HK-2 (cell line): ENCODE results near the gene STEAP4.
"Not testable (repeated sequence)": the region's sequence is repeated elsewhere in the genome, so short reads cannot be mapped to it uniquely, and the experiment has no call there.

Experiments
- DNase-seq: peaks from one replicate; pipeline ENCODE4 v3.0.0-alpha.2; 2018; ENCODE audit not compliant: unreplicated experiment

The STEAP4 gene

GRCh38 chr7:88312061-88312663 lies 5.5 kb upstream of the STEAP4 start:
- DNase-seq = no peak

DNA sequence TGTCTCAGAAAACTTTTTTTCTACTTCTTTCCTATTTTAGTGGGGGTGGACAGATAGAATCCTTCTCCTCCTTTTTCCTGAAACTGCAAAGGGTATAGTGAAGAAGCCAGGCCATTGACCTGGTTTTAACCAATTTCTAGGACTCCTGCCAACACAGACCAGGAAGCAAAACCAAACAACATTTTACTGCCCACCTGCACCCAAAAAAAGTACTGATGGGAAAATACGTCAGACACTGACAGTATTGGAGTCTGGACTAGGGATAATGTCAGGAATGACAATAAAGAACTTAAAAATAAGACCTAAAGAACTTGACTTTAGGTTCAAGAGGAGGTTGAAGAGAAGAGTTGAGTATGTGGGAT lies 5.0 kb upstream of the STEAP4 start:
- no peak for DNase-seq

DNA sequence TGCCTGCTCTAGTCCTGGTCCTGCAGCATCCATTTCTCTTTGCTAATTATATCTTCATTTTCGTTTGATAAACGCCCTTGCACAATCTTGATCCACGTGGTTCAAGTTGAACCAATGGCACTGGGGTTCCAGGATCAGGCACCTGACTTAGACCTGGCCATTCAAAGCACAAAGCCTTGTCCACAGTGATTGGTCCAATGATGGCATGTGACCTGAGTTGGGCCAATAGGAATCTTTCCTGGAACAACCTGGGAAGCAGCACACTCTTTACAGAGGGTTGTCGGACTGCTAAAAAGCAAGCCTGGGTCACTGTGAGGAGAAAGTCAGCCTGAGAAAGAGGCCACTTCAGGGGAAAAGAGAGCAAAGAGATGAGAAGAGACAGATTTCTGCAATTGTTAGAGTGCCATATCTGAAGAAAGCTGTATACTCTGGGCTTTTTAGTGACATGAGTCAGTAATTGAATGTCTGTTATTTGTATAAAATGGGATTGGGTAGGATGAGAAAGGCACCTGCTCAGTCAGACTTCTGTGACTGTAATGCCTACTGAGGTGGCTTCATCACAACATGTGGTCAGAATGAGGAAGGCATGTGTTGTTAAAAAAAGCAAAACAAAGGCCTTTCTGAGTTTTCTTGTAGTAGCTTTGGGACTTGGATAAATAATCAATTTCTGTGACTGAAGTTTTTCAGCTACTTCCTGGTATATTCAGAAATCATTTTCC lies 4.4 kb upstream of the STEAP4 start:
- DNase-seq = no peak

GRCh38 chr7:88309819-88310218 lies 3.1 kb upstream of the STEAP4 start:
- no peak for DNase-seq

- DNase-seq = no peak
Measured at GRCh38 chr7:88307823-88308222, 1.1 kb upstream of the STEAP4 start.

GRCh38 chr7:88307412-88307811 lies 718 bp upstream of the STEAP4 start:
- no peak for DNase-seq

- DNase-seq = no peak
Measured at GRCh38 chr7:88305044-88305443, 1.6 kb downstream of the STEAP4 start.

DNA sequence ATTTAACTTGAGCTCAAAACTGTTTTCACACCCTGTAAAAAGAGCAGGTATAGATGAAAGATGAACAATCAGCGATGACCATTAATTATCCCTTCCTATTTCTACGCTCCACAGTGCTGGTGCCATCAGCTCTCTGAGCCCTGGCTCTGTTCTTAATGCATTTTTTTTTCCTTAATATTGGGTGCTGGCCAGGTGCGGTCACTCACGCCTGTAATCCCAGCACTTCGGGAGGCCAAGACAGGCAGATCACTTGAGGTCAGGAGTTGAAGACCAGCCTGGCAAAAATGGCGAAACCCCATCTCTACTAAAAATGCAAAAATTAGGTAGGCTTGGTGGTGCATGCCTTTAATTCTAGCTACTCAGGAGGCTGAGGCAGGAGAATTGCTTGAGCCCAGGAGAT lies 4.2 kb downstream of the STEAP4 start:
- no peak for DNase-seq

DNA sequence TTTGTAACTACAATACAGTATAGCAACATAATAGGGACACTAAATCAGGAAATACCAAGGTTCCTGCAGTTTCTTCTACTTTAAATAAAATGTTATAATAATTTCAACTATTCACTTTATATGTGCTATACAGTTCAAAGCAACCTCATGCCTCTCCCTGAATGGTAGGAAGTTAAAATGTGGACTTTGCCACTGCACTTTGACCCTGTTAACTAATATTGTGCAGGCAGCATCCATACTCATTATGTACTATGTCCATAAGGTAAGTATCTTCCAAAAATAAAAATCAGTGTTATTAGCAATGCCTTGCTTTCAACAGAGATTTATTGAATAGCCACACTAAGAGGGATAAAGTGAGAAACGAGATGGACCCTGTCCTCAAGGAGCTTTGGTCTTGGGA lies 4.8 kb downstream of the STEAP4 start:
- no peak for DNase-seq

- no peak for DNase-seq
Measured at GRCh38 chr7:88300401-88300945, 6.2 kb downstream of the STEAP4 start.

- DNase-seq = no peak
Measured at GRCh38 chr7:88299126-88299525, 7.6 kb downstream of the STEAP4 start.

- DNase-seq = no peak
Measured at GRCh38 chr7:88293866-88294265, 12.8 kb downstream of the STEAP4 start.

DNA sequence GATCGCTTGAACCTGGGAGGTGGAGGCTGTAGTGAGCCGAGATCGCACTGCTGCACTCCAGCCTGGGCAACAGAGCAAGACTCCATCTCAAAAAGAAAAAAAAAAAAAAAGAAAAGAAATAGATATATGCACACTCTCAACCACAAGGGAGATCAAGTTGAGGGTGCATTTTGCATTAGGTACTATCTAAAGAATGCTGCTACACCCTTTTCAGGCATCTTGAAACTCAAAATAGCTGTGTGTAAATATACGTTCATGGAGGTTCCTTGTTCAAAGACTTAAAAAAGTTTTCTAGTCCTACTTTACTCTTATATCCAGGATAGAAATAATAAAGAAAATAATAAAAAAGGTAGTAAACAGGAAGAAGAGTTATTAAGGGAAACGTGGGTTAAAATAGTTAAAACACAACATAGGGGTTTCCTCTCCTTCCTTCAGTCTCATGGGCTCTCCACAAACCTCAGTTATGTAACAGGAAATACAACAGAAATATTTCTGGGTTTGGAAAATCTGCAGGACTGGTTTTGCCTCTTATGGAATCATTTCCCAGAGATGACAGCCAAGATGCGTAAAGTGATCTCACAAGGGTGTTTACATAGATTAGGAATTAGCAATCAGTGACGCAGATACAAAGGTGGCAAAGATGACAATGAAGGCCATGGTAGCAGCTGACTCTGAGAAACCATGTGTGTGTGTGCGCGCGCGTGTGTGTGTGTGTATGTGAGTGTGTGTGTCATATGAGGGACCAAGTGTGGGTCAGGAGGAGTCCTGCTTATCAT lies 15.1 kb downstream of the STEAP4 start:
- peak; percentile 15 for DNase-seq

- DNase-seq = no peak
Measured at GRCh38 chr7:88290491-88290890, 16.2 kb downstream of the STEAP4 start.

DNA sequence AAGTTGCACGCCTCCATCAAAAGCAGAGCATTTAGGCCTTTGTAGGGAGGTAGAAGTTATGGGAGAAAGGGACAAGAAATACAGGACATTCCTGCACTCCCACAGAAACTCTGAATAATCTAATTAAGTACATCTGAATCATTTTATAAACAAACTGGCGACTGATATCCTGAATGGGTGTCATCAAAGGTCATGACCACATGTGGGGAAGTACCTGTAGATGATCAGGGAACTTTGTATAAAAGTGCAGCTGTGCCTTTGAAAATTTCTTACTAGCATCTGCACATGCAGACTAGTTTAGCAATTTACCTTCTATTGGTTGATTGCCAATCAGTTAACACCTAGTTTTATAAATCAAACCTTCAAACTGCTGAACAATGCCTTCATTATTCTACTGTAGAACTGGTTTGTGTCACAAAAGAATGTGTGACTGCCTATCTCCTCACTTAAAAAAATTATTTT lies 17.1 kb downstream of the STEAP4 start:
- no peak for DNase-seq

DNA sequence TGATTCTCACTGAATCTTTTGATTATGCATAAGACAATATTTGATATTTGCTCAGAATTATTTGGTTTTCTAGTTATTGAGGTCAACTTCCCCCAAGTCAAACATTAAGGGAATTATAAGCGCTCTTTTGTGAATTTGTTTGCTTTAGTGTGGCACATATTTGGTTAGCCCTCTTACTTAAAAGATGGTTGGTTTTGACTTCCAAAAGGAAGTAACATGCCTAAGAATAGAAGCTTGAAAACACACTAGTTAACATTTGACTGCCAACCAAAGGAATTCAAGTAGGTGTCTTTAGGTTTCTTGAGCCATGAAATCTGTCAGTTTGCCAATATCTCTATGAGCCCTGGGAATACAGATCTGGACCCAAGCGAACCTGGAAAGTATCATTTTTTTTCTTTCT lies 24.9 kb downstream of the STEAP4 start:
- DNase-seq = no peak

DNA sequence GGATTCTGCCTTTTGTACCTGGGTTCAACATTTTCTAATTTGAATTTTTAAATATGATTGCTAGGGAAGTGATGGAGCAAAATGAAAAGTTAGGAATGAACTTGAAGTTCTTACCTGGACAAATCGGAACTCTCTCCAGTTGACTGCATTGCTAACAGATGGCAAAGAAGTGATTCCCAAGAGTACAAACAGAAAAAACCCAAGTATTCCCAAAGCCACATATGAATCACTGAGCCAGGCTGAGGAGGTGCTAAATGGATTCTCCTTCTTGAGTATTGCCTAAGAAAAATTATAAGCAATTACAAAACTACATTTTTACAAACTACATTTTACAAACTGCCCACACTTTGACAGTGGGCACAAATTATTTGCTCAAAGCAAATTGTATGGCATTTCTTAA lies 25.9 kb downstream of the STEAP4 start:
- DNase-seq = no peak

- no peak for DNase-seq
Measured at GRCh38 chr7:88279323-88279722, 27.4 kb downstream of the STEAP4 start.

DNA sequence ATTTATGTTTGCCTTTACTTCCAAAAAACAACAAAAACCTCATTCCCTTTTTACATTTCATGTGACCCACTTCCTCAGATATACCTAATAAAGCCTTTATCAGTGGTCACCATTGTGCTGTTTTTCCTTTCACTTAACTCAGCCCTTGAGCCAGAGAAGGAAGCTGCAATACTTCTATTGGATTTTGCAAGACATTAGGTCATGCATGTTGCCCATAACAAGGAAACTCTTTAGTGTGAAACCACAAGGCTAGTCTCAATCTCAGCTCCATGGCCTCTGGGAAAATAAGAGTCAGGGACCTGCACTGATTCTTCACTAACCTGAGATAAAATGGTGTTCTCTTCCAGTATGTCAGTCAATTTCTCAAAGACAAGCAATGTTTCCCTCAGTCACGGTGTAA lies 27.8 kb downstream of the STEAP4 start:
- no peak for DNase-seq

GRCh38 chr7:88276605-88277153 lies 30.0 kb downstream of the STEAP4 start:
- no peak for DNase-seq

GRCh38 chr7:88274856-88275255 lies 31.8 kb downstream of the STEAP4 start:
- DNase-seq = not testable (repeated sequence)

GRCh38 chr7:88269586-88269985 lies 37.1 kb downstream of the STEAP4 start:
- DNase-seq = no peak
